ENCODE measurements around the gene EIF4A2.
"Not testable (repeated sequence)": the region's sequence is repeated elsewhere in the genome, so short reads cannot be mapped to it uniquely, and the experiment has no call there.

The EIF4A2 gene

GRCh38 chr3:186785495-186786018 lies 2.2 kb downstream of the EIF4A2 start:
- no peak for DNase-seq

- DNase-seq: no peak
These were observed 3.5 kb downstream of the EIF4A2 start for GRCh38 chr3:186786922-186787321.

GRCh38 chr3:186787642-186788481 lies 4.5 kb downstream of the EIF4A2 start:
- no peak for DNase-seq

GRCh38 chr3:186788482-186789370 lies 5.3 kb downstream of the EIF4A2 start:
- no peak for DNase-seq

GRCh38 chr3:186789554-186790260 lies 6.3 kb downstream of the EIF4A2 start:
- DNase-seq: no peak

GRCh38 chr3:186790261-186790981 lies 7.0 kb downstream of the EIF4A2 start:
- DNase-seq: no peak

GRCh38 chr3:186798239-186798874 lies 15.0 kb downstream of the EIF4A2 start:
- DNase-seq: no peak

- no peak for DNase-seq
These were observed 16.9 kb downstream of the EIF4A2 start for GRCh38 chr3:186800285-186800684.

GRCh38 chr3:186802701-186803100 lies 19.3 kb downstream of the EIF4A2 start:
- no peak for DNase-seq

GRCh38 chr3:186803447-186803846 lies 20.1 kb downstream of the EIF4A2 start:
- DNase-seq: not testable (repeated sequence)

GRCh38 chr3:186806089-186807055 lies 23.0 kb downstream of the EIF4A2 start, which contains the start of gene RFC4:
Gene RFC4 (minus strand): TSS chr3:186806482. CDS start chr3:186804713, 1,769 bp downstream.
- DNase-seq: peak; percentile 83 to 84

- no peak for DNase-seq
These were observed 23.9 kb downstream of the EIF4A2 start for GRCh38 chr3:186807231-186807630.

GRCh38 chr3:186810336-186810996 lies 27.1 kb downstream of the EIF4A2 start:
- DNase-seq: no peak

- DNase-seq: not testable (repeated sequence)
These were observed 27.9 kb downstream of the EIF4A2 start for GRCh38 chr3:186811313-186811712.

- DNase-seq: no peak
These were observed 30.7 kb downstream of the EIF4A2 start for GRCh38 chr3:186814100-186814499.

- DNase-seq: no peak
These were observed 32.1 kb downstream of the EIF4A2 start for GRCh38 chr3:186815435-186815834.

GRCh38 chr3:186818516-186818915 lies 35.1 kb downstream of the EIF4A2 start:
- DNase-seq: no peak

- no peak for DNase-seq
These were observed 35.6 kb downstream of the EIF4A2 start for GRCh38 chr3:186818956-186819355.
